ENCODE data around the gene C16orf46. TPM values are rescaled to one million over a fixed set of nuclear protein-coding genes. Genes with fewer than 3 reads are reported as not detected.

C16orf46 gene
- total RNA-seq, 1 experiment from 2014 or later = 3.8 TPM

- BruUV-seq (replicated peaks) = no TSS peak
- TF ChIP-seq, protein P1, sequence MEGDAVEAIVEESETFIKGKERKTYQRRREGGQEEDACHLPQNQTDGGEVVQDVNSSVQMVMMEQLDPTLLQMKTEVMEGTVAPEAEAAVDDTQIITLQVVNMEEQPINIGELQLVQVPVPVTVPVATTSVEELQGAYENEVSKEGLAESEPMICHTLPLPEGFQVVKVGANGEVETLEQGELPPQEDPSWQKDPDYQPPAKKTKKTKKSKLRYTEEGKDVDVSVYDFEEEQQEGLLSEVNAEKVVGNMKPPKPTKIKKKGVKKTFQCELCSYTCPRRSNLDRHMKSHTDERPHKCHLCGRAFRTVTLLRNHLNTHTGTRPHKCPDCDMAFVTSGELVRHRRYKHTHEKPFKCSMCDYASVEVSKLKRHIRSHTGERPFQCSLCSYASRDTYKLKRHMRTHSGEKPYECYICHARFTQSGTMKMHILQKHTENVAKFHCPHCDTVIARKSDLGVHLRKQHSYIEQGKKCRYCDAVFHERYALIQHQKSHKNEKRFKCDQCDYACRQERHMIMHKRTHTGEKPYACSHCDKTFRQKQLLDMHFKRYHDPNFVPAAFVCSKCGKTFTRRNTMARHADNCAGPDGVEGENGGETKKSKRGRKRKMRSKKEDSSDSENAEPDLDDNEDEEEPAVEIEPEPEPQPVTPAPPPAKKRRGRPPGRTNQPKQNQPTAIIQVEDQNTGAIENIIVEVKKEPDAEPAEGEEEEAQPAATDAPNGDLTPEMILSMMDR (IDR thresholded peaks at IDR 0.05; ENCODE audit: unreplicated experiment) = no peak
- H3K4me3 Mint-ChIP-seq (ENCODE audit: unreplicated experiment) = no peak overlapping the region
- DNase-seq (ENCODE audit: unreplicated experiment) = no peak
- ChIA-PET POLR2A (interaction anchor here (0.6 kb wide), 1 partner anchor 11 kb away, joined by 3 read pairs; no protein-coding TSS in a partner anchor), CTCF (interaction anchor here (1.2 kb wide), 1 partner anchor 8 kb away, joined by 4 read pairs; no protein-coding TSS in a partner anchor)
- no peaks in the 10 kb centered on the region for H3K27me3 Mint-ChIP-seq (ENCODE audit: insufficient read depth, unreplicated experiment)
- intact Hi-C loops (cut with micrococcal nuclease) = no loop called here
- H3K36me3 Mint-ChIP-seq (ENCODE audit: insufficient read depth, unreplicated experiment) = peaks cover 25% of the 10 kb centered on the region
- H3K4me1 Mint-ChIP-seq (ENCODE audit: insufficient read depth, unreplicated experiment) = no peaks in the 10 kb centered on the region
- no peak overlapping the region for H3K27ac Mint-ChIP-seq (ENCODE audit: low read depth, unreplicated experiment)
- H3K9me3 Mint-ChIP-seq (ENCODE audit: unreplicated experiment) = no peaks in the 10 kb centered on the region
Observed at GRCh38 chr16:81026429-81026828, 50.6 kb downstream of the C16orf46 start.

DNA sequence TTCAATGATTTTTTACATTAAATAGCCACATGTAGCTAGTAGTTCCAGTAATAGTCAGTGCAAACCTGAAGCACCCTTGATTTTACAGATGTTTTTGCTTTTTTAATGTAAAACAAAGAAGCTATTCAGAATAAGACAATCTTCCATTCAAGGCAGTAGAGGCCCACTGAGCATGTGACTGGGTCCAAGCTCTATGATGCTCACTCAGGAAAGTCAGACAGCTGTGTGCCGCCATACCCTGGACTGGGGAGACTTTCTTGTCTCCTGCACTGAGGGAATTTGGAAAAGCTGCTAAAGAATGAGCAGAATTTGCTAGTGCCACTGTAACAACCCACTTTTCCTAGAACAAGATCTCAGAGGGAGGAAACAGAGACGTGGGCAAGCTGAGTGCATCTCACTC lies 58.5 kb downstream of the C16orf46 start:
- POLR2A ChIA-PET = interaction anchor here (0.6 to 1.6 kb wide), 3 partner anchors 16 to 278 kb away, joined by 3 to 4 read pairs (median 3); no protein-coding TSS in a partner anchor
- BruUV-seq (replicated peaks) = no TSS peak
- peaks cover 59% of the 10 kb centered on the region for H3K36me3 Mint-ChIP-seq (ENCODE audit: insufficient read depth, unreplicated experiment)

DNA sequence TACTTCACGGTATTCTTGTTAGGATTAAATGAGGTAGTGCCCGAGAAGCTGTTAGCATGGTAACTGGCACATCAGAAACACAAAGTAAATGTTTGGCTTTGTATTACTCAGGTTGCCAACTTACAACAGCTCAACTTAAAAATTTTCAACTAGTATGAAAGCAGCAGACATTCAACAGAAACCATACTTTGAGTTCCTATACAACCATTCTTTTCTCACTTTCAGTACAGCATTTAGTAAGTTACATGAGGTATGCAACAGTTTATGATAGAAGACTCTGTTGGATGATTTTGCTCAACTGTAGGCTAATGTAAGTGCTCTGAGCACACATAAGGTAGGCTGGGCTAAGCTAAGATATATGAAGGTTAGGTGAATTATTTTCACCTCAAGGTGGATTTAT lies 62.4 kb downstream of the C16orf46 start:
- Mint-ChIP-seq H3K4me1 (ENCODE audit: insufficient read depth, unreplicated experiment) (peaks cover 6% of the 10 kb centered on the region), H3K36me3 (ENCODE audit: insufficient read depth, unreplicated experiment) (peaks cover 54% of the 10 kb centered on the region), H3K27ac (ENCODE audit: low read depth, unreplicated experiment) (no peak overlapping the region), H3K4me3 (ENCODE audit: unreplicated experiment) (no peak overlapping the region), H3K9me3 (ENCODE audit: unreplicated experiment) (no peaks in the 10 kb centered on the region), H3K27me3 (ENCODE audit: insufficient read depth, unreplicated experiment) (no peaks in the 10 kb centered on the region)
- ChIA-PET CTCF (interaction anchor here (0.7 to 1.4 kb wide), 5 partner anchors 10 to 783 kb away, joined by 3 to 7 read pairs (median 3); partner anchors contain the start of gene ATMIN), POLR2A (interaction anchor here (0.9 kb wide), 1 partner anchor 20 kb away, joined by 3 read pairs; no protein-coding TSS in a partner anchor)
- intact Hi-C loops (cut with micrococcal nuclease) = no loop called here
- no TSS peak for BruUV-seq (replicated peaks)
- no peak for DNase-seq (ENCODE audit: unreplicated experiment)
- TF ChIP-seq, protein P1 (IDR thresholded peaks at IDR 0.05; ENCODE audit: unreplicated experiment) = no peak

More for the DNA sequence above, 58.5 kb downstream of the C16orf46 start:
- CTCF ChIA-PET = interaction anchor here (0.5 to 1.6 kb wide), 8 partner anchors 10 to 19 kb away, joined by 3 to 12 read pairs (median 4); no protein-coding TSS in a partner anchor
- DNase-seq (ENCODE audit: unreplicated experiment) = no peak
- no peak overlapping the region for H3K27ac Mint-ChIP-seq (ENCODE audit: low read depth, unreplicated experiment)
- intact Hi-C loops (cut with micrococcal nuclease) = no loop called here
- H3K4me1 Mint-ChIP-seq (ENCODE audit: insufficient read depth, unreplicated experiment) = no peaks in the 10 kb centered on the region
- no peak overlapping the region for H3K4me3 Mint-ChIP-seq (ENCODE audit: unreplicated experiment)
- no peaks in the 10 kb centered on the region for H3K9me3 Mint-ChIP-seq (ENCODE audit: unreplicated experiment)
- TF ChIP-seq, protein P1 (IDR thresholded peaks at IDR 0.05; ENCODE audit: unreplicated experiment) = no peak
- no peaks in the 10 kb centered on the region for H3K27me3 Mint-ChIP-seq (ENCODE audit: insufficient read depth, unreplicated experiment)

GRCh38 chr16:81012974-81013373 lies 64.1 kb downstream of the C16orf46 start:
- TF ChIP-seq, protein P1 (IDR thresholded peaks at IDR 0.05; ENCODE audit: unreplicated experiment) = no peak
- Mint-ChIP-seq H3K36me3 (ENCODE audit: insufficient read depth, unreplicated experiment) (peaks cover 43% of the 10 kb centered on the region), H3K9me3 (ENCODE audit: unreplicated experiment) (no peaks in the 10 kb centered on the region), H3K4me3 (ENCODE audit: unreplicated experiment) (no peak overlapping the region), H3K27me3 (ENCODE audit: insufficient read depth, unreplicated experiment) (no peaks in the 10 kb centered on the region), H3K4me1 (ENCODE audit: insufficient read depth, unreplicated experiment) (peaks cover 11% of the 10 kb centered on the region), H3K27ac (ENCODE audit: low read depth, unreplicated experiment) (no peak overlapping the region)
- no TSS peak for BruUV-seq (replicated peaks)
- no peak for DNase-seq (ENCODE audit: unreplicated experiment)
- ChIA-PET CTCF (interaction anchor here (1.0 kb wide), 1 partner anchor 23 kb away, joined by 4 read pairs; the partner anchor contains the start of gene ATMIN), POLR2A (no interaction called here)
- intact Hi-C loops (cut with micrococcal nuclease) = no loop called here

Other genes with a start within 250 kb of the C16orf46 start
- 83.0 and 102 TPM in 2 replicates for gene CMC2, start 70.4 kb downstream of the C16orf46 start, total RNA-seq (2022)
- 29.5 and 38.4 TPM in 2 replicates for gene CENPN, start 70.0 kb downstream of the C16orf46 start, total RNA-seq (2022)
- gene ATMIN, start 41.4 kb downstream of the C16orf46 start, total RNA-seq (2022) = 33.8 and 39.1 TPM in 2 replicates
- 68.4 and 70.8 TPM in 2 replicates for gene GCSH, start 19.2 kb upstream of the C16orf46 start, total RNA-seq (2022)
- gene BCO1, start 161.5 kb upstream of the C16orf46 start, total RNA-seq (2022) = not detected in 2 replicates
- 12.4 and 17.2 TPM in 2 replicates for gene GAN, start 237.7 kb upstream of the C16orf46 start, total RNA-seq (2022)

Measured in MCF 10A (cell line).